Lung (tissue), 12 donors: ENCODE results near the gene CNTNAP2. TPM values are rescaled to one million over a fixed set of nuclear protein-coding genes. Genes with fewer than 3 reads are reported as not detected.

Experiments
- ATAC-seq: fragments of 200-7000 bp; cut with Tn5 transposase; one replicate; pipeline ENCODE4 v1.9.1; 2020; ENCODE audit warnings: moderate number of reproducible peaks; ENCODE audit not compliant: insufficient read depth, low FRiP score
- DNase-seq, 3 donors: peaks; one replicate each; pipeline ENCODE4 v3.0.0-alpha.2; 2013 to 2017
- H3K27ac ChIP-seq, 2 donors: one replicate each; pipeline ENCODE4 v1.5.1; 2013; ENCODE audit warnings: mild to moderate bottlenecking in 2 of 2, moderate library complexity in 2 of 2, control low read depth in 1 of 2, inconsistent platforms in 1 of 2, low read depth in 1 of 2, low read length in 1 of 2
- H3K27me3 ChIP-seq, 3 donors: one replicate each; pipeline ENCODE4 v1.5.1; 2013; ENCODE audit warnings: low read length in 2 of 3; ENCODE audit not compliant: control insufficient read depth in 3 of 3, insufficient read depth in 3 of 3
- H3K36me3 ChIP-seq, 4 donors: one replicate each; pipeline ENCODE4 v1.5.1; 2013; ENCODE audit warnings: low read length in 4 of 4, mild to moderate bottlenecking in 1 of 4, moderate library complexity in 1 of 4; ENCODE audit not compliant: control insufficient read depth in 4 of 4, insufficient read depth in 4 of 4
- H3K4me1 ChIP-seq, 5 donors: one replicate each; pipeline ENCODE4 v1.5.1; 2013; ENCODE audit warnings: low read length in 5 of 5, mild to moderate bottlenecking in 2 of 5, moderate library complexity in 1 of 5; ENCODE audit not compliant: control insufficient read depth in 5 of 5, insufficient read depth in 5 of 5
- H3K4me3 ChIP-seq: one replicate; pipeline ENCODE4 v1.5.1; 2013; ENCODE audit warnings: mild to moderate bottlenecking, control low read depth, moderate library complexity
- H3K9ac ChIP-seq, 2 donors: one replicate each; pipeline ENCODE4 v1.5.1; 2013; ENCODE audit warnings: low read length in 2 of 2, control low read depth in 1 of 2; ENCODE audit not compliant: insufficient read depth in 1 of 2
- H3K9me3 ChIP-seq, 4 donors: one replicate each; pipeline ENCODE4 v1.5.1; 2013; ENCODE audit warnings: low read length in 3 of 4, mild to moderate bottlenecking in 1 of 4, moderate library complexity in 1 of 4; ENCODE audit not compliant: control insufficient read depth in 4 of 4, insufficient read depth in 3 of 4
- WGBS, 2 donors: extraction: QIAGEN DNeasy Blood & Tissue Kit; methylation state at CpG; one replicate each; pipeline ENCODE4 v1.1.7; 2013; 5-methylcytosine and 5-hydroxymethylcytosine counted together
- polyA plus RNA-seq, 2 donors: library from polyadenylated mRNA; stranded (reverse); fragments of 200-250 nt; gene quantifications; one replicate each; pipeline ENCODE4 v1.2.1, GENCODE V29; 2013
- total RNA-seq, 2 donors: library from RNA; depleted of rRNA in 1 of 2; stranded (reverse); fragments of >200 nt in 1 of 2; gene quantifications; one replicate each; pipeline ENCODE4 v1.2.1, GENCODE V29; 2014 to 2021
- TF ChIP-seq, protein P1 (sequence below): IDR thresholded peaks from 2 replicates; pipeline ENCODE4 v1.5.1; 2012; ENCODE audit warnings: mild to moderate bottlenecking; ENCODE audit errors: control extremely low read depth, extremely low read depth
- donor health status: control.
- donor health status: control.
- donor health status: Bipolar disorder and iron deficiency.
- donor health status: healthy.
- donor health status: DM: yes; HTN: yes; CAD: no.

Gene CNTNAP2
- total and polyA plus RNA-seq, 4 donors: 0.18 to 45.3 (median 0.52) TPM

- Histone ChIP-seq H3K36me3 (no peaks in the 10 kb centered on the region), H3K27me3 (no peaks in the 10 kb centered on the region), H3K27ac (no peak overlapping the region), H3K4me3 (no peak overlapping the region), H3K9me3 (no peaks in the 10 kb centered on the region), H3K4me1 (no peaks in the 10 kb centered on the region), H3K9ac (no peak overlapping the region)
- DNase-seq (no peak), ATAC-seq (no peak)
- TF ChIP-seq, protein P1, sequence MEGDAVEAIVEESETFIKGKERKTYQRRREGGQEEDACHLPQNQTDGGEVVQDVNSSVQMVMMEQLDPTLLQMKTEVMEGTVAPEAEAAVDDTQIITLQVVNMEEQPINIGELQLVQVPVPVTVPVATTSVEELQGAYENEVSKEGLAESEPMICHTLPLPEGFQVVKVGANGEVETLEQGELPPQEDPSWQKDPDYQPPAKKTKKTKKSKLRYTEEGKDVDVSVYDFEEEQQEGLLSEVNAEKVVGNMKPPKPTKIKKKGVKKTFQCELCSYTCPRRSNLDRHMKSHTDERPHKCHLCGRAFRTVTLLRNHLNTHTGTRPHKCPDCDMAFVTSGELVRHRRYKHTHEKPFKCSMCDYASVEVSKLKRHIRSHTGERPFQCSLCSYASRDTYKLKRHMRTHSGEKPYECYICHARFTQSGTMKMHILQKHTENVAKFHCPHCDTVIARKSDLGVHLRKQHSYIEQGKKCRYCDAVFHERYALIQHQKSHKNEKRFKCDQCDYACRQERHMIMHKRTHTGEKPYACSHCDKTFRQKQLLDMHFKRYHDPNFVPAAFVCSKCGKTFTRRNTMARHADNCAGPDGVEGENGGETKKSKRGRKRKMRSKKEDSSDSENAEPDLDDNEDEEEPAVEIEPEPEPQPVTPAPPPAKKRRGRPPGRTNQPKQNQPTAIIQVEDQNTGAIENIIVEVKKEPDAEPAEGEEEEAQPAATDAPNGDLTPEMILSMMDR: no peak
- WGBS, 2 donors: 73 to 77% methylated on average over 1 of the region's 1 CpG
These were observed 85.3 kb downstream of the CNTNAP2 start for GRCh38 chr7:146201945-146202344.

DNA sequence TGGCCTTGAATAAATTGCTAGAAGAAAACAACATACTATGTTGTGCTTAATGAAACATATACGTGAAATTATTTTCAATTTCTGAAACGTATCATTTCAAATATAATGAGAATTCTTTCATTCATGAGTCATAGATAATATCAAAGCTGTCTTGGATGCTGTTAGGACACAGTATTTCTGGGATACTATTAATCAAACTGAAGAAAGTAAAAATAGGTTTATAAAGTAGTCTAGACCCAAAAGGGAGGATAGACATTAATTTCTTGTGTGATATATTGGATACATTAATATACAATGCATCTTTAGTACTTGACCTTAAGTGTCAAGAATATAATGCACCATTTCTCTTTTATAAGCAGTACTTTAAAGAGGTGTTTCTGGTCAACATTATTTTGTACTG is 89.7 kb downstream of the CNTNAP2 start:
- Histone ChIP-seq H3K4me3 (no peak overlapping the region), H3K9ac (no peak overlapping the region), H3K27me3 (no peaks in the 10 kb centered on the region), H3K36me3 (no peaks in the 10 kb centered on the region), H3K27ac (no peak overlapping the region), H3K4me1 (no peaks in the 10 kb centered on the region), H3K9me3 (no peaks in the 10 kb centered on the region)
- WGBS, 2 donors: 82 to 85% methylated on average over 2 of the region's 2 CpGs
- ATAC-seq (no peak), DNase-seq (no peak)
- TF ChIP-seq, protein P1: no peak

- TF ChIP-seq, protein P1: no peak
These were observed 91.9 kb downstream of the CNTNAP2 start for GRCh38 chr7:146208492-146208891.

DNA sequence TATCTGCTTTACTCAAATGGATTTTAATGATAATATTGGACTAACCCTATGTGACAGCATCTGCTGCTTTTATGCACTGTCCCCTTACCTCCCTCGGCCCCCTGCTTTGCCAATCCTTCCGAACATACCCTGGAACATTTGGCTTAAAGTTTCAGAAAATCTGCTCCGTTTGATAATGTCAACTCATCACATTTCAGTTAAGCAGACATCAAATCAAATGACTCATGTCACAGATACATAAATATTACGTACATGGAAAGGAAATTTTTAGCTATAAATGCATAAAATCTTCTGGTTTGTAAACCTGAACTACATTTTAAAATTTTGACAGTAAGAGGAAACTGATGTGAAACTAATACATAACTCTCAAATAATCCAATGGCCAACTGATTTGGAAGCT is 98.2 kb downstream of the CNTNAP2 start:
- ATAC-seq (no peak), DNase-seq (no peak)
- Histone ChIP-seq H3K27me3 (no peaks in the 10 kb centered on the region), H3K4me1 (peaks cover 0 to 5% (median 0%) of the 10 kb centered on the region in 5 donors), H3K36me3 (no peaks in the 10 kb centered on the region), H3K4me3 (no peak overlapping the region), H3K27ac (no peak overlapping the region), H3K9ac (no peak overlapping the region), H3K9me3 (peaks cover 0 to 5% (median under 1%) of the 10 kb centered on the region in 4 donors)
- TF ChIP-seq, protein P1: no peak
- 73 to 77% methylated on average over 4 of the region's 4 CpGs for WGBS, 2 donors

More at GRCh38 chr7:146208492-146208891, 91.9 kb downstream of the CNTNAP2 start:
- DNase-seq: no peak
- Histone ChIP-seq H3K27me3 (no peaks in the 10 kb centered on the region), H3K36me3 (no peaks in the 10 kb centered on the region), H3K4me1 (no peaks in the 10 kb centered on the region), H3K9me3 (peaks cover 0 to 3% (median 0%) of the 10 kb centered on the region in 4 donors), H3K4me3 (no peak overlapping the region), H3K9ac (no peak overlapping the region), H3K27ac (no peak overlapping the region)
- 67 to 83% methylated on average over 1 of the region's 1 CpG for WGBS, 2 donors
- no peak for ATAC-seq
